Stimulated activated CD4-positive, alpha-beta T cell treated with anti-CD3 and anti-CD28 coated beads, Interleukin-1b, Interleukin-23, amount 100 ng/mL, for 1 hour (primary cell): ENCODE data around the gene TSPAN18.

Experiments used
- DNase-seq, 2 donors: peaks; one replicate each; pipeline ENCODE4 v3.0.0-alpha.2; 2020; ENCODE audit warnings: low read depth in 2 of 2

The TSPAN18 gene

GRCh38 chr11:44887636-44888035 lies 160.9 kb downstream of the TSPAN18 start:
- DNase-seq, result no peak

- no peak for DNase-seq
Observed at GRCh38 chr11:44889266-44889665, 162.5 kb downstream of the TSPAN18 start.

- DNase-seq, result no peak
Observed at GRCh38 chr11:44892843-44893242, 166.1 kb downstream of the TSPAN18 start.

GRCh38 chr11:44893308-44893822 lies 166.6 kb downstream of the TSPAN18 start:
- DNase-seq, result no peak

- peak; percentile 24 to 36 for DNase-seq
Observed at GRCh38 chr11:44893846-44894617, 167.3 kb downstream of the TSPAN18 start.

GRCh38 chr11:44899959-44900358 lies 173.2 kb downstream of the TSPAN18 start:
- no peak for DNase-seq

- DNase-seq, result no peak
Observed at GRCh38 chr11:44901120-44901633, 174.4 kb downstream of the TSPAN18 start.

- DNase-seq, result no peak
Observed at GRCh38 chr11:44901786-44902185, 175.0 kb downstream of the TSPAN18 start.

- no peak for DNase-seq
Observed at GRCh38 chr11:44903035-44903434, 176.3 kb downstream of the TSPAN18 start.

- DNase-seq, result no peak
Observed at GRCh38 chr11:44903518-44903917, 176.8 kb downstream of the TSPAN18 start.

GRCh38 chr11:44904261-44905020 lies 177.7 kb downstream of the TSPAN18 start:
- DNase-seq, result no peak

- DNase-seq, result no peak
Observed at GRCh38 chr11:44905131-44905866, 178.5 kb downstream of the TSPAN18 start.

- DNase-seq, result no peak
Observed at GRCh38 chr11:44906649-44907048, 179.9 kb downstream of the TSPAN18 start.

- DNase-seq, result no peak
Observed at GRCh38 chr11:44909557-44909956, 182.8 kb downstream of the TSPAN18 start.

GRCh38 chr11:44910591-44910990 lies 183.8 kb downstream of the TSPAN18 start:
- DNase-seq, result no peak

GRCh38 chr11:44911029-44911814 lies 184.5 kb downstream of the TSPAN18 start:
- peak; percentile 74 to 83 for DNase-seq

- no peak for DNase-seq
Observed at GRCh38 chr11:44912270-44912987, 185.7 kb downstream of the TSPAN18 start.

- DNase-seq, result no peak
Observed at GRCh38 chr11:44913502-44913901, 186.7 kb downstream of the TSPAN18 start.

- DNase-seq, result no peak
Observed at GRCh38 chr11:44914105-44914504, 187.3 kb downstream of the TSPAN18 start.

- DNase-seq, result no peak
Observed at GRCh38 chr11:44915004-44915403, 188.2 kb downstream of the TSPAN18 start.
